Middle frontal gyrus (tissue), 1 donor: ENCODE measurements around the gene TLR1.
"Not testable (repeated sequence)": the region's sequence is repeated elsewhere in the genome, so short reads cannot be mapped to it uniquely, and the experiment has no call there.

Source experiments
- DNase-seq: peaks from one replicate; pipeline ENCODE4 v3.0.0-alpha.2; 2015; ENCODE audit warnings: low spot score; ENCODE audit errors: extremely low spot score

Gene TLR1

GRCh38 chr4:38777925-38778324, 26.7 kb downstream of the TLR1 start:
- not testable (repeated sequence) for DNase-seq

GRCh38 chr4:38775326-38775725, 29.3 kb downstream of the TLR1 start:
- no peak for DNase-seq

DNA sequence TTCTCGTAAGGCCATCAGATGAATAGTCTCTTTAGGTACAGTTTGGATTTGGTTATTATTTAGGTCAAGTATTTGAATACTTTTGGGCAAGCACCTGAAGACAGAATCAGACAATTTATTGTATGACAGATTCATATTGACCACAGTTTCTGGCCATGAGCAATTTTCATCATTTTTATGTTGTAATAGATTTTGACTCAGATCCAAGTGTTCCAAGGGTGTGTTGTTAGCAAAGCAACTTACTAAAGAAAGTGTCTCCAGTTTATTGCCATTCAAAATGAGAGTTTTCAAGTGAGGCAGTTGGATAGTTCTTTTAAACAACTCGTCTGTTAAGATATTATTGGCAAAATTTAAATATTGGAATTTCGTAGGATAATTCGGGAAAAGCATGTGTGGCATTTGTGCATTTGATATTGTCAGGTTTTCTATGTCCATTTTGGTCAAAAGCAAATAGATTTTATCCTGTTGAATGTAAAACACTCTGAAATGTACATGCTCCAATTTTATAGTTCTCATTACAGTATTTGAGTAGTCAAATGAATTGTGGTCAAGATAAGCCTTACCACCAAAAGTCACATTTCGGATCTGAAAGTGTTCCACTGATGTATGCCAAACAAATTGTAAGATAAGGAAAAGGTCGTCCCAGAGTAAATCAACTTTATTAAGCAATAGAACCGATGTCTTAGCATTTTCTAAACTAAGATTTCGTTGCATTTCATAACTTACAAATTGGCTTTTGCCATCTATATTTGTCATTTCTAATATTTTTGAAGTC, 30.2 kb downstream of the TLR1 start:
- DNase-seq: no peak

DNA sequence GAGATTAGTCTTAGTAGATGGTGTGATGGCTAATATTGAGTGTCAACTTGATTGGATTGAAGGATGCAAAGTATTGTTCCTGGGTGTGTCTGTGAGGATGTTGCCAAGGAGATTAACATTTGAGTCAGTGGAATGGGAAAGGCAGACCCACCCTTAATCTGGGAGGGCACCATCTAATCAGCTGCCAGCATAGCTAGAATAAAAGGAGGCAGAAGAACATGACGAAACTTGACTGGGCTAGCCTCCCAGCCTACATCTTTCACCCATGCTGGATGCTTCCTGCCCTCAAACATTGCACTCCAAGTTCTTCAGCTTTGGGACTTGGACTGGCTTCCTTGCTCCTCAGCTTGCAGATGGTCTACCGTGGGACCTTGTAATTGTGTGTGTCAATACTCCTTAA, 34.3 kb downstream of the TLR1 start:
- not testable (repeated sequence) for DNase-seq

GRCh38 chr4:38769857-38770256, 34.7 kb downstream of the TLR1 start:
- DNase-seq: no peak

DNA sequence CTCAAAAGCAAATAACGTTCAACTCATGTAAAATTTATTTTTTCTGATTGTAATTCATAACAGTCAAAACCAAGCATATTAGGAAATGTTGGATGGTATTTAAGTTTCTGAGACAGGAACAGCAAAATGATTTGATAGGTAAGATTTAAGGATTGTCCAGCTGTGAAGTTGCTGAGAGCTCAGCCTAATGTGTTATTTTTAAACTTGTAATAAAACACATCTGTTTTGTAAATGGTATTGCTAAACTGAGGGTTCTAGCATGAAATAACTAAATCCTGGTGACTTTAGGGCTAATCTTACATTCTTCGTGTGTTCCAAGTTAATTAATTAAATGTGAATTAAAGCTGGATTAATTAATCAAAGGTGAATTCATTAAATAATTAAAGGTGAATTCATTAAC, 35.1 kb downstream of the TLR1 start:
- no peak for DNase-seq

GRCh38 chr4:38768968-38769394, 35.6 kb downstream of the TLR1 start:
- DNase-seq: no peak

GRCh38 chr4:38766940-38767339, 37.7 kb downstream of the TLR1 start:
- not testable (repeated sequence) for DNase-seq

DNA sequence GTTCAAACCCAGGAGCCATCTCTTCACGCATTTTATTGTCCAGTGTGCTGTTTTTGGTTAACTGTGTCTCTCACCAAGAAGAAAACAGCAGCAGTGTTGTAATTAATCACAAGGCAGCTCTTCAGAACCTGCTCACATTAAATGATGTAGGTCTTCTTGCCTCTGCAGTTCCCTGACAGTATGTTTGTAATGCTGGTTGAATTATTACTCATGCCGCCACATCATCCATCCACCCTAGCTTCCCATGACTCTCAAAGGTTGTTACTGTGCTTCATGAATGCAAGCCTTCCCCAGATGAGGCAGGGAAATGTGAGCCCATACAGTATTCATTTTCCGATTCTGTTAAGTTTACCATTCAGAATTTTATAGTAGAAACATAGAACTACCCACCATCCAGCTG, 39.2 kb downstream of the TLR1 start:
- DNase-seq: no peak

DNA sequence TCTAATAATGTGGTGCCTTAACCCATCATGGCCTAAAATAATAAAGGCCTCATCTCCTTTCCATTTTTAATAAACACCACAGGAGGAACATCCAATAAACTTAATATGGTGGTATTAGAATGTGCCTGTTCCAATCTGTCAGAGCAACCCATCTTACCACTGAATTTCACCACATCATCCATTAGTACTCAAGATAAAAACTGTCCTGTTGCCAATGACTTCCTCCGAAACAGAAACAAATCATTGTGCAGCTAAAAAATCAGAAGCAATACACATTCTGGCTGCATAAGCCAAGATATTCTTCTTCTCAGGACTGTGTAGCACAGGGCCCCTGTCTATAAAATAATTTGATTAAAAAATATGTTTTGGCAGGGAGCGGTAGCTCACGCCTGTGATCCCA, 40.3 kb downstream of the TLR1 start:
- DNase-seq: no peak

DNA sequence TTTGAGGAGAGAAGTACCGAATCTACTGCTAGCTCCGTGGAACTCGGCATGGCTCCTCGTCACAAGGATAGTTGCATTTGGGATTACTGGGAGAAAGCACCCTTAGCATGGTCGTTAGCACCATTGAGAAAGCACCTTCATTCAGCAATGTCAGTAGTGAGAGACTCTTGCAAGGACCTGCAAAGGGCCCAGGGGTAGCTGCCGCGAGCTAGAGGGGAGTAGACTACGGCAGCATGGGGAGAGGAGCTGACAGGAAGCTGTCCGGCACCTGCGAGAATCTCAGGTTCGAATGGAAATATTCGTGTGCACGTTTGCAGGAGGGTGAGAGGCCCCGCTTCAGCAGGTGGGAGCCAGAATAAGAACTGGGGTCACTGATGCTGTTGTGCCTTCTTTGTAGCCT, 42.0 kb downstream of the TLR1 start:
- no peak for DNase-seq

DNA sequence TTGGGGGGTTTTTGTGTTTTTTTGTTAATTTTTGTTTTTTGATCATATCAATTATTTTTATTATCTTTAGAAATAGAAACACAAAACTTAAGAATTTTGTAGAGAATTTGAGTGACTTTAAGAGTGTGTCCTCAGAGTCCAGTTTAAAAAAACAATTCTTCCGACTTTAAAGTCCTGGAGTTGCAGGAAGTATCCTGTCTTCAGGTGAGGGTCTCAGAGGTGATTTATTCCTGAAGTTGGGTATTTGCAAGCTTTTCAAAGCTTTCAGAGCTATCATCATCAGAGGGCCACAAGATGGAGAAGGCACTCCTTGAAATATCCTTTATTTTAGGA, 44.8 kb downstream of the TLR1 start:
- no peak for DNase-seq

DNA sequence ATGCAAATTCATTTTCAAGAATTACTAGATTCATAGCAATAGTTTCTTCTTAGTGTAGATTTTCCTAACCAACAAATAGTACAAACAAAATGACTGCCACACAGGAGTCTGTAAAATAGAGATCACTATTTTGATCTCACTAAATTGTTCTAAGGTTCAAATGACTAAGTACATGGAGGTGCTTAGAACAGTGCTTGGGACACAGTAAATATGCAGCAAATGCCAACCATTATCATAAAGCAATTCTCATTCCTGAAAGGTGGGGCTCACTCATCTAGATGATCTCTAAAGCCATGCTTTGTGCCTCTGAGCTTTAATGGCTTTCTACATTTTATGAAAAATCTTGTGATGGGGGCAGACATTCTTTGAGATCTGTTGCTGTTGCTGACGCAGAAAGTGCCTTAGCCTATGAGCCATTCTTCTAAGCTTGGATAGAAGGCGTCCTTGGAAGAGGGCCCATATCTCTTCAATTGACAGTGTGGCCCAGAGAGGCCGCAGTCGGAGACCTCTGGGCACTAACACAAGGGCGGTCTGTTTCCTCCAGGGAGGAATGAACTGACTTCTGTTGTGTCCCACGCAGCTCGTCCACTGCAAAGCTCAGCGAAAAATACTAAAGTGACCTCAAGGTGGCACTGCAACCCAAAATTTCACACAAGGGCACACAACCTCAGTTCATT, 45.3 kb downstream of the TLR1 start:
- peak; percentile 85 for DNase-seq

DNA sequence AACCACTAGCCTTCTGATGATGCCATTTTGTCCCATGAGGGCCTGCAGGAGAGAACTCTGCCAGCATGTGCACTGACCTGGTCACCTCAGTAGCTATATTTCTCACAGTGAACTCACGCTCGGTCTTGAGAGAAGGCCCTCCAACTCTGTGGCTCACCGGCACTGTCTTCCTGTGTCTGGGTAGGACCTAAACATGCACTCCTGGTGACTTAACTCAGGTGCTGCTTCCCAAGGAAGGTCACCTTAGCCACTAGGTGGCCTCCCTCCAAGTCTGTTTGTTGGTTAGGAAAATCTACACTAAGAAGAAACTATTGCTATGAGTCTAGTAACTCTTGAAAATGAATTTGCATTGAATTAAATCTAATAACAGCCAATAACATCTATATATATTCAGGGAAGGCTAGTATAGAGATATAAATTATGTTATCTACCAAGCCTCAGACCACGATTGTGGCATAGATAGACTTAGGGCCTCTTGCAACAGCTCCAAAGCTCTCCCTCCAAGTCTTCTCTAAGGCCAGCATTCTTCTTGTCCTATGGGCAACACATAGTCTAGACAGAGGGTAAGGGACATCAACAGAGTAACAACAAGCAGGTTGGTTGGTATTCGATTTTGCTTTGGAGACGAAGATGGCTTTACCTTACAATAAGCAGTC, 46.5 kb downstream of the TLR1 start:
- DNase-seq: no peak

DNA sequence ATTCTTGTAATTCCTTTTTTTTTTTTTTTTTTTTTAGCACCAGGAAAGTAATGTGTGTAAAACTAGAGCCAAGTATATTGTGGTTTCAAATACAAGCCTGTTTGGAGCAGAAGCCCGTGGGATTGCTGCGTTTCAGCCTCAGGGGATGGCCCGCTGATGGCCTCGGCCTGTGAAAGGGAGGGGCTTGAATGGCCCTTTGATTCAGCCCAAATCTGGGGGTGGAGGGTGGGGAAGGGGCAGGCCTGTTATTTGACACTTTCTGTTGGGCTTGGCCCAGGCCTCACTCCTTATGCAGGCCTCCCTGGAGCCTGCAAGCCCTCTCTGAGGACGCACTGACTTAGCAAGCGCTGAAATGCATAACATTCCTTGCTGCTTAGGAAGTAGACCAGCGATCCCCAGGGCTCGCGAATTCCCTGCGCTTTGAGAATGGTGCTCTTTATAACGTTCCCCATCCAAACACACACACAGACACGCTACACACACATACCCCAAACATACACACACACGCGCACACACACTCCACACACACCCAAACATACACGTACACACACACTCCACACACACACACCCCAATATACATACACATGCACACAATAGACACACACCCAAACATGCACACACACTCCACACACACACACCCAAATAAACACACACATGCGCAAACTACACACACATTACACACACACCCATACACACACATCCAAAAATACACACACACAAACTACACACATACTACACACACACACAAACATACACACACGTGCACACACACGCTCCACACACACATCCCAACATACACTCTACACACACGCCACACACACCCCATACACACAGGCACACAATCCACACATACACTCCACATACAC, 51.4 kb downstream of the TLR1 start:
- DNase-seq: no peak

DNA sequence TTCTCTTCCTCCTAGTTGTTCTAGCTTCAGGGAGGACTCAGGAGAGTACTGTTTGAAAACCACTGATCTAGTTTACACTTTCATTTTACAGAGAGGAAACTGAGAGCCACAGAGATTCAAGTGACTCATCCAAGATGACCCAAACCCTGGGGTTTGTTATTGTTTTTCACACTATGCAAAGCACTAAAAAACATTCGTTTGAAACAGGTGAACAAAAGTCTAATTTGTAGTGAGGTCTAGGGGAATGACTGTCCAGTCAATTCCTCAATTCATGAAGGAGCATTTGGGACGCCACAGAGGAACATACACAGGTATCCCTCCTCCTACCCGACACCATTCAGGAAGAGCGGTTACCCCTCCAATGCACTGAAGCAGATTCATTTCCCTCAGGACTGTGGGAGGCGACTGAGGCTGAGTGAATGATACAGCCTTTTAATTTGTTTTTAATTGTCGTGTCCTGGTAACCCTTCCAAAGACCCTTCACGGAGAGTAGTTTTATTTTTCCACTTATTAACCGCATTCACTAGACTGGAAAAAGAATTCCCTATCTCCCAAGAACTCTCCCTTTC, 52.1 kb downstream of the TLR1 start:
- no peak for DNase-seq

GRCh38 chr4:38751341-38752010, 53.1 kb downstream of the TLR1 start:
- DNase-seq: no peak

GRCh38 chr4:38749336-38749735, 55.3 kb downstream of the TLR1 start:
- DNase-seq: no peak

DNA sequence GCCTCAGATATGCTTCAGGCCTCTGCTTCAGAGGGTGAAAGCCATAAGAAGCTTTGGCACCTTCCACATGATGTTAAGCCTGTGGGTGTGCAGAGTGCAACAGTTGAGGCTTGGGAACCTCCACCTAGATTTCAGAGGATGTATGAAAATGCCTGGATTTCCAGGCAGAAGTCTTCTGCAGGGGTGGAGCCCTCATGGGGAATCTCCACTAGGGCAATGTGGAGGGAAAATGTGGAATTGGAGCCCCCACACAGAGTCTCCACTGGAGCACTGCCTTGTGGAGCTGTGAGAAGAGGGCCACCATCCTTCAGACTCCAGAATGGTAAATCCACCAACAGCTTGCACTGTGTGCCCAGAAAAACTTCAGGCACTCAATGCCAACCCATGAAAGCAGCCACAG, 57.0 kb downstream of the TLR1 start:
- no peak for DNase-seq
